Hindlimb muscle (tissue), 1 donor: ENCODE measurements around the gene SP1. TPM values are rescaled to one million over a fixed set of nuclear protein-coding genes. Genes with fewer than 3 reads are reported as not detected.
"Not testable (repeated sequence)": the region's sequence is repeated elsewhere in the genome, so short reads cannot be mapped to it uniquely, and the experiment has no call there.

Experiments
- DNase-seq: peaks from one replicate; pipeline ENCODE4 v3.0.0-alpha.2; 2013
- polyA plus RNA-seq: library from polyadenylated mRNA; unstranded; fragments of 120-200 nt; gene quantifications from one replicate; pipeline ENCODE4 v1.2.1, GENCODE V29; 2013; ENCODE audit not compliant: insufficient read length

Gene SP1
- polyA plus RNA-seq, 1 donor = 39.9 TPM

DNA sequence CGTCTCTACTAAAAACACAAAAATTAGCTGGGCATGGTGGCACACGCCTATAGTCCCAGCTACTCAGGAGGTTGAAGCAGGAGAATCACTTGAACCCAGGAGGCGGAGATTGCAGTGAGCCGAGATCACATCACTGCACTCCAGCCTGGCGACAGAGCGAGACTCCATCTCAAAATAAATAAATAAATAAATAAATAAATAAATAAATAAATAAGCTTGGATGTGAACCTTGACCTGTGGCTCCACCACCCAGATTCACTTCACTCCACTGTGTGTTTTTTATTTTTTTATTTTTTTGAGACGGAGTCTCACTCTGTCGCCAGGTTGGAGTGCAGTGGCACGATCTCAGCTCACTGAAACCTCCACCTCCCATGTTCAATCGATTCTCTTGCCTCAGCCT lies 18.3 kb upstream of the SP1 start:
- not testable (repeated sequence) for DNase-seq

DNA sequence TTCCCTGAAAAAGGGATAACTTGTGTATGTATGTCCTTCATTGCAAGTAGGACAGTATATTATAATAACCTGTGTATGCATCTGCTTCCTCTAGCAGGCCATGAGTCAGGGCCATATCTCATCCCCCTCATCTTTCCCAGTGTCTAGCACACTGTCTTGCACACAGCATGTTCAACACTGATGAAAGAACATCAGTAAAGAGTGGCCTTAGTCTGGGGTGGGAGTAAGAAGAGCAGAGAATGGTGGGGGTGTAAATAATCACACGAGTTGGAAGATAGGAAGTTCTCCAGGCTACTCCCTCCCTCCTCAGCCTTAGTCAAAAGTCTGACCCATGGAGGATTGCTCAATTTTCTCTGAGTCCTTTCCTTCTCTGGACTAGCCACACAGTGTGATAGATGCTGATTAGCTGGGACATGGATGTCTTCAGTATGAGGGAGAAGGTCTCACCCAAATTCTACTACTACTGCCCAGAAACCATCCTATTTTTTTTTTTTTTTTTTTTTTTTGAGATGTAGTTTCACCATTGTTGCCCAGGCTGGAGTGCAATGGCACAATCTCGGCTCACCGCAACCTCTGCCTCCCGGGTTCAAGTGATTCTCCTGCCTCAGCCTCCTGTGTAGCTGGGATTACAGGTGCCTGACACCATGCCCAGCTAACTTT lies 14.6 kb upstream of the SP1 start:
- no peak for DNase-seq

DNA sequence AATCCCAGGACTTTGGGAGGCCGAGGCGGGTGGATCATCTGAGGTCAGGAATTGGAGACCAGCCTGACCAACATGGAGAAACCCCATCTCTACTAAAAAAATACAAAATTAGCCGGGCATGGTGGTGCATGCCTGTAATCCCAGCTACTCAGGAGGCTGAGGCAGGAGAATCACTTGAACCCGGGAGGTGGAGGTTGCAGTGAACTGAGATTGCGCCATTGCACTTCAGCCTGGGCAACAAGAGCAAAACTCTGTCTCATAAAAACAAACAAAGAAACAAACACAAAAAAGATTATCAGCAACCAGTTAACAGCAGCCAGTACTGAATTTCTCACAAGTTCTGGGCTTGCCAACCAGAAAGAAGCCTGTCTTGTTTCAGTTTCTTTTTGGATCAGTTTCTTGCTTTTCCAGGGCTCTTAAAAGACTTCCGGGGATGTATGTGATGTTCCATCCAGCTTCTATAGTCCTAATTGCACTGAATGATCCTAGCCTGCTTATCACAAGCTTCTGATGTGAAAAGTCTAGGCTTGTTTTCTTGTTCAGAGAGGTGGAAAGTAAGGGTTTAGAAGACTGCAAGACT lies 6.3 kb upstream of the SP1 start:
- not testable (repeated sequence) for DNase-seq

DNA sequence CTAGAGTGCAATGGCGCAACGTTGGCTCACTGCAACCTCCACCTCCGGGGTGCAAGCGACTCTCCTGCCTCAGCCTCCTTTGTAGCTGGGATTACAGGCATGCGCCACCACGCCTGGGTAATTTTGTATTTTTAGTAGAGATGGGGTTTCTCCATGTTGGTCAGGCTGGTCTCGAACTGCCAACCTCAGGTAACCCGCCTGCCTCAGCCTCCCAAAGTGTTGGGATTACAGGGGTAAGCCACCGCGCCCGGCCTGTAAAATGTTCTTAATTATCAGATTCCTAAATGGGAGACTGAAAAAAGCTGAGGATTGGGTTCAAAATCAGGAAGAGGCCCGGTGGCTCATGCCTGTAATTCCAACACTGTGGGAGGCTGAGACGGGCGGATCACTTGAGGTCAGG lies 5.7 kb upstream of the SP1 start:
- DNase-seq = not testable (repeated sequence)

DNA sequence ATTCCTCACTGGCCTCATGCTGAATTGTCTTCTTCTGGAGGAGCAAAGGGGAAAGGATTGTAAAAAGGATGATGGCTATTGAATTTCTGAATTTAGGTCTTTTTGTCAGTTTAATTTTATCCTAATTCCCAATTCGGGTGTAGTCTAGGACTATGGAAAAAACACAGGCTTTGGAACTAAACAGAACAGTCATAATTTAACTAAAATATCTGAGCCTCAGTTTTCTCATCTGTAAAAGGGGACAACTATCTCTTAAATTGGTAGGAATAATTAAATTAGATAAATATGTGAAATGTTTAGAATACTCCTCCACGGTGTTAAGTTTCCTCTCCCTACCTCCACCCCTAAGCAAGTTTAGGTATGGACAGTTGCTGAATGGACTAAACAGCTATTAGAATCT lies 3.2 kb upstream of the SP1 start:
- DNase-seq = no peak

DNA sequence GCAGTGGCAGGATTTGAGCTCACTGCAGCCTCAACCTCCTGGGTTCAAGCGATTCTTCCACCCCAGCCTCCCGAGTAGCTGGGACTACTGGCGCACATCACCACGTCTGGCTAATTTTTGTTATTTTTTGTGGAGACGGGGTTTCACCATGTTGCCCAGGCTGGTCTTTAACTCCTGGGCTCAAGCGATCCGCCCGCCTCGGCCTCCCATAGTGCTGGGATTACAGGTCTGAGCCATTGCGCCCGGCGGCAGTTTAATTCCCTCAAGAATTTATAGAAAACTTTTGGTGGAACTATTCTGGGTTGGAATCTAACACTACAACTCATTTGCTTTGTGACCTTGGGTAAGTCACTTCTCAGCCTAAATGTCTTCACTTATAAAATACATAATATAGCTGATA lies 1.8 kb upstream of the SP1 start:
- no peak for DNase-seq

DNA sequence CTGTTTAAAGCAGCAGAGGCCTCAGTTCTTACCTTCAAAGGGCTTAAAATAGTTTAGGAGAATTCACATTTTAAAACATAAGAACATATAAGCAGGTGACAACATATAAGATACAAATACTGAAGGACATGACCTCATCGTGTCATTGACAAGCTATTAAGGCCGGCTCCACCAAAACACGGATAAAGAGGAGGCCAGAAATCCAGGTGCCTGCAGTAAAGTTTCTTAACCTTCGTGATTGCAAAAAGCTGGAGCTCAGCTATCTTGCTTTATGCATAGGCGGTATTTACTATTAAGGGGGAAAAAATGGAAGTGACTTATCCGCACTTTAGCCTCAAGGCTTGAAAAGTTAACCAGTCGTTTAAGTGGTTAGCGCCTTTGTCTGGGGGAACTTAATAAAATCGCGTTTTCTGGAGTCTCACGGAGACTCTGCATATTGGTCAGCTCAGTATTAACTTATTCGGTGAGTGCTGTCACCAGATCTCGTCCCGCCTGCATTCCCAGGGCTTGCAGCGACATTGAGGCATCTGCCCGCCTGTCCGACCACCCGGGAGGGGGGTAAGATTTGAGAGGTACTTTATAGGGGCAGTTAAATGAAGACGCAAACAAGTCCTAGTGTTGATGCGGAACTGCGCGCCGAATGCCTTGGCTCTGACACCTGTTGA lies 1.1 kb upstream of the SP1 start:
- DNase-seq = no peak

DNA sequence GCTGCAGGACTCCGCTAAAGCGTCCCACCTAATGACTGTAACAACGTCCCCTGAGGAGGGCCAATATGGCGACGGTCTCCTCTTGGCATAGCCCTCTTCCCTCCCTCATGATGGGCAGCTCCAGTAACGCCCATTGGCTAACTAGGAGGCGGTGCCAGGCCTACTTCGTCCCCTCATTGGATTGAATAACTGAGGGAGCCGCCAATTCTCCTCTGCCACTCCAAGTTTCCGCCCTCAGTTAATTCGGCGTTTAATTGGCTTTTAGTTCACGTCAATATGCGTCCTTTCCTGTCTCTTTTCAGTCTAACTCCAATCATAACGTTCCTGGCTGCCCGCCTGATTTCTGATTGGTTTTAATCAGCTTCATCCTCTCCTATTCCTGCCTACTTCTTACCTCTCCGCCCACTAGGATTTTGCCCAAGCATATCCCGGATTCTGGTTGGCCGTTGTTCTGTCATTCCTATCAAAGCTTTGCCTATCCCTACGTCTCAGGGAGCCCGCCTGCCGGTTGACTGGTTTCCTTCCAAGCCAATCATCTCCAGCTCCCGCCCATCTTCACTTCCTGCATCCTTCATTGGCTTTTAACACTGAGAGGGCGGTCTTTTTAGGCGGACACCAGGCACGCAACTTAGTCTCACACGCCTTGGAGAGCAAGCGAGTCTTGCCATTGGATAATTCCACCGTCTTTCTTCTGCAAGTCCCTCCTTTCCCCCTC lies 430 bp upstream of the SP1 start:
- DNase-seq = peak; percentile 100

DNA sequence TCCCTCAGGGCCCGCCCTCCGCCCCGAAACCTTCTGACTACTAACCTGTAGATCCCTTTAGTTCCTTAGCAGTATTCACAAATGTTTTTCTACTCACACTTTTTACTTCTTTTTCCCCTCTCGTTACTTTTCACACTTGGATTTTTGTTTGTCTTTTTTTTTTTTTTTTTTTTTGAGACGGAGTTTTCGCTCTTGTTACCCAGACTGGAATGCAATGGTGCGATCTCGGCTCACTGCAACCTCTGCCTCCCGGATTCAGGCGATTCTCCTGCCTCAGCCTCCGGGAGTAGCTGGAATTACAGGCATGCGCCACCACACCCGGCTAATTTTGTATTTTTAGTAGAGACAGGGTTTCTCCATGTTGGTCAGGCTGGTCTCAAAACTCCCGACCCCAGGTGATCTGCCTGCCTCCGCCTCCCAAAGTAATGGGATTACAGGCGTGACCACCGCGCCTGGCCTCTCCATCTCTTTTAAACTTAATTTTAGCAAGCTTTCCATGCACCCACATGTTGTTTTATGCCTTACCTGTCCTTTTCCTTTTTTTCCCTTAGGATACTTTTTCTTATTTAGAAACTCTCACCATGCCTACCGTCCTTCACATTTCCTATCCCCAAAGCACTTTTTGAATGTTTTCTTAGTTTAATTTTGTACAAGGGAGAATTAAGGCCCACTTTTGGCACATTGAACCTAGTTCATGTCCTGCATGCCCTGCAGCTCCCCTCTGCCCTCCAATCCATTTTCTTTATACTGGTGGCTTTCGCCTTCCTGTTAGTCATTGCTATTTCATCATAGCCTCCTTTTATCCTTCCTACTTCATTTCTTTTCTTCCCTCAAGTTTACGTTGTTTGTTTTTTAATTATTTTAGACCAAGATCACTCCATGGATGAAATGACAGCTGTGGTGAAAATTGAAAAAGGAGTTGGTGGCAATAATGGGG lies 1.1 kb downstream of the SP1 start:
- DNase-seq = no peak

DNA sequence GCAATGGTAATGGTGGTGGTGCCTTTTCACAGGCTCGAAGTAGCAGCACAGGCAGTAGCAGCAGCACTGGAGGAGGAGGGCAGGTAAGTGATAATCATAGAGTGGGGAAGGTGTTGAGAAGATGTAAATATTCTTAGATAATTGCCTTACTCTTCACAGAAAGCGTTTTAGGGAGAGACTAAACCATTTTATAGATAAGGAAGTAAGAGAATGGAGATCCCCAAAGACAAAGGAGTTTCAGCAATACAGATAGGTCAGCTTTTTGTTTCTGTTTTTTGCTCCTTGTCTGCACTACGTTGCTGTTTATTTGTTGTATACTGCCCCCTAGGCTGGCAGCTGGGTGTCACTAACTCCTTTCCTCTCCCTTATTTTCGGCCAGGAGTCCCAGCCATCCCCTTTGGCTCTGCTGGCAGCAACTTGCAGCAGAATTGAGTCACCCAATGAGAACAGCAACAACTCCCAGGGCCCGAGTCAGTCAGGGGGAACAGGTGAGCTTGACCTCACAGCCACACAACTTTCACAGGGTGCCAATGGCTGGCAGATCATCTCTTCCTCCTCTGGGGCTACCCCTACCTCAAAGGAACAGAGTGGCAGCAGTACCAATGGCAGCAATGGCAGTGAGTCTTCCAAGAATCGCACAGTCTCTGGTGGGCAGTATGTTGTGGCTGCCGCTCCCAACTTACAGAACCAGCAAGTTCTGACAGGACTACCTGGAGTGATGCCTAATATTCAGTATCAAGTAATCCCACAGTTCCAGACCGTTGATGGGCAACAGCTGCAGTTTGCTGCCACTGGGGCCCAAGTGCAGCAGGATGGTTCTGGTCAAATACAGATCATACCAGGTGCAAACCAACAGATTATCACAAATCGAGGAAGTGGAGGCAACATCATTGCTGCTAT lies 2.0 kb downstream of the SP1 start:
- no peak for DNase-seq

DNA sequence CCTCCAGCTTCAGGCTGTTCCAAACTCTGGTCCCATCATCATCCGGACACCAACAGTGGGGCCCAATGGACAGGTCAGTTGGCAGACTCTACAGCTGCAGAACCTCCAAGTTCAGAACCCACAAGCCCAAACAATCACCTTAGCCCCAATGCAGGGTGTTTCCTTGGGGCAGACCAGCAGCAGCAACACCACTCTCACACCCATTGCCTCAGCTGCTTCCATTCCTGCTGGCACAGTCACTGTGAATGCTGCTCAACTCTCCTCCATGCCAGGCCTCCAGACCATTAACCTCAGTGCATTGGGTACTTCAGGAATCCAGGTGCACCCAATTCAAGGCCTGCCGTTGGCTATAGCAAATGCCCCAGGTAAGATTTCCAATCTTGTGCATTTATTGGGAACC lies 3.3 kb downstream of the SP1 start:
- no peak for DNase-seq

DNA sequence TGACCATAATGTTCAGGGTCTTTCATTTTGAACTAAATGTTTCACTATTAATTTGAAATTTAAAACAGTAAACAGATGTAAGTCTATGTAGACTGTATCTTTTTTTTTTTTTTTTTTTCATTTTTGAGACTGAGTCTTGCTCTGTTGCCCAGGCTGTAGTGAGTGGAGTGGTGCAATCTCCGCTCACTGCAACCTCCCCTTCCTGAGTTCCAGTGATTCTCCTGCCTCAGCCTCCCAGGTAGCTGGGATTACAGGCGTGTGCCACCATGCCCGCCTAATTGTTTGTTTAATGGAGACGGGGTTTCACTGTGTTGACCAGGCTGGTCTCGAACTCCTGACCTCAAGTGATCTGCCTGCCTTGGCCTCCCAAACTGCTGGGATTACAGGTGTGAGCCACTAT lies 6.4 kb downstream of the SP1 start:
- DNase-seq = not testable (repeated sequence)

DNA sequence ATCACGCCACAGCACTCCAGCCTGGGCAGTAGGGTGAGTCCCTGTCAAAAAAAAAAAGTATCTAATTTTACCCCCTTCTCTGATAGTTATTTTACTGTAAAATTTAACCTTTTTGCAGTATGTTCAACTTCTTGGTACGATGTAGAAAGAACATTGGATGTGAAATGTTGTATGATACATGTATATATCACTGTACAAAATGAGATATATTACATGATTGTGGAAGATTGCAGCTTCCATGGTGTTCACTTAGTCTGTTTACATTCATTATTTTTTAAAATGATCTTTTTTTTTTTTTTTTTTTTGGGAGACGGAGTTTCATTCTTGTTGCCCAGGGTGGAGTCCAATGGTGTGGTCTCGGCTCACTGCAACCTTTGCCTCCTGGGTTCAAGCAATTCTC lies 9.0 kb downstream of the SP1 start:
- DNase-seq = no peak

DNA sequence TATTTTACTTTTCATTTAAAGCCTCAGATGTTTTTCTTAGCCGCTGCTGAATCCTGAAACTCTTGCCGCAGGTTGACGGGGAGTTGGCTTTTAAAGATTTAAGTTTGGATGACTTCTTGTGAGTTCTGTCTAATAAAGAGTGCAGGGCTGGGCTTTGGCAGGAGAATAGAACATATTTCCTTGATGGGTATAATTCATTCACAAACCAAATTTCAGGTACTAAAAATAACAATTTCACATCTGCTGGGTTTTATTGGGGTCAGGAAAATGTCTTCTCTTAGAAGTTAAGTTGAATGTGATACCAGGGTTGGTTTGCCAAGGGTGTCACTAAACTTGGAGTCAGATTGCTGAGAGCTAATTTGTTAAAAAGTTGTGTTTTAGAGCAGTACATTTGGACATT lies 9.7 kb downstream of the SP1 start:
- no peak for DNase-seq

DNA sequence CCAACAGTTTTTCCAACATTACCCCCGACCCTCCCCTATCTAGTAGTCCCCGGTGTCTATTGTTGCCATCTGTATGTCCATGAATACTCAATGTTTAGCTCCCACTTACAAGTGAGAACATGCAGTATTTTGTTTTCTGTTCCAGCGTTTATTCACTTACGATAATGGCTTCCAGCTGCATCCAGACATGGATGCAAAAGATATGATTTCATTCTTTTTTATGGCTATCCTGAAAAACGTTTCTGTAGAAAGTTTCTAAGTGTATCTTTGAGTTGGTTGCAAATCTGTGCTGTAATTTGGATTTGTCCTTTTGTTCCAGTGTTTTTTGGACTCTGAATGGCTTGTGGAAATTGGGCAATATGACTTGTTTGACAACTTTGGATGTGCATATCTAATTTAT lies 11.7 kb downstream of the SP1 start:
- no peak for DNase-seq

DNA sequence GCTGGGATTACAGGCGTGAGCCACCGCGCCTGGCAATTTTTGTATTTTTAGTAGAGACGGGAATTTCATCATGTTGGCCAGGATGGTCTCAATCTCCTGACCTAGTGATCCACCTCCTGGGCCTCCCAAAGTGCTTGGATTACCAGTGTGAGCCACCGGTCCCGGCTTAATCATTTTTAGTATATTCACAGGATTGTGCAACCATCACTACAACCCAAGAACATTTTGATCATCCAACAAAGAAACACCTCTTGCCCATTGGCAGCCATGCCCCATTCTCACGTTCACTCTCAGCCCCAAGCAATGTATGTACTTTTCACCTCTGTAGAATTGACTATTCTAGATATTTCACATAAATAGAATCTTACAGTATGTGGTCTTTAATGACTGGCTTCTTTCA lies 19.9 kb downstream of the SP1 start:
- DNase-seq = no peak

DNA sequence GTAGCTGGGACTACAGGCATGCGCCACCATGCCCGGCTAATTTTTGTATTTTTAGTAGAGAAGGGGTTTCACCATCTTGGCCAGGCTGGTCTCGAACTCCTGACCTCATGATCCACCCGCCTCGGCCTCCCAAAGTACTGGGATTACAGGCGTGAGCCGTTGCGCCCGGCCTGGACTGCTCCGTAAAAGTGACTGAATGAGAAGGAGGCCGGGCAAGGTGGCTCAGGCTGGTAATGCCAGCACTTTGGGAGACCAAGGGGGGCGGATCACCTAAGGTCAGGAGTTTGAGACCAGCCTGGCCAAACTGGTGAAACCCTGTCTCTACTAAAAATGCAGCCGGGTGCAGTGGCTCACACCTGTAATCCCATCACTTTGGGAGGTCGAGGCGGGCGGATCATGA lies 22.4 kb downstream of the SP1 start:
- DNase-seq = not testable (repeated sequence)

DNA sequence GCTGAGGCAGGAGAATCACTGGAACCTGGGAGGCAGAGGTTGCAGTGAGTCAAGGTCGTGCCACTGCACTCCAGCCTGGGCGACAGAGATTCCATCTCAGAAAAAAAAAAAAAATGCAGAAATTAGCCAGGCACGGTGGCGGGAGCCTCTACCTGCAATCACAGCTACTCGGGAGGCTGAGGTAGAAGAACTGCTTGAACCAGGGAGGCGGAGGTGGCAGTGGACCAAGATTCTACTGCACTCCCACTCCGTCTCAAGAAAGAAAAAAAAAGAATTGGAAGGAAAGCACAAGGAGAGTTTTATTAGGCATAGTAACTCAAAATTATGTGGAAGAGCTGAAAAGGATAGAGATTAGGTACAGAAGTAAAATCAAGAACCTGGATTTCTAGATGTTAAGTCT lies 22.9 kb downstream of the SP1 start:
- no peak for DNase-seq

DNA sequence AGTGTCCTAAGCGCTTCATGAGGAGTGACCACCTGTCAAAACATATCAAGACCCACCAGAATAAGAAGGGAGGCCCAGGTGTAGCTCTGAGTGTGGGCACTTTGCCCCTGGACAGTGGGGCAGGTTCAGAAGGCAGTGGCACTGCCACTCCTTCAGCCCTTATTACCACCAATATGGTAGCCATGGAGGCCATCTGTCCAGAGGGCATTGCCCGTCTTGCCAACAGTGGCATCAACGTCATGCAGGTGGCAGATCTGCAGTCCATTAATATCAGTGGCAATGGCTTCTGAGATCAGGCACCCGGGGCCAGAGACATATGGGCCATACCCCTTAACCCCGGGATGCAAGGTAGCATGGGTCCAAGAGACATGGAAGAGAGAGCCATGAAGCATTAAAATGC lies 31.0 kb downstream of the SP1 start:
- DNase-seq = no peak

DNA sequence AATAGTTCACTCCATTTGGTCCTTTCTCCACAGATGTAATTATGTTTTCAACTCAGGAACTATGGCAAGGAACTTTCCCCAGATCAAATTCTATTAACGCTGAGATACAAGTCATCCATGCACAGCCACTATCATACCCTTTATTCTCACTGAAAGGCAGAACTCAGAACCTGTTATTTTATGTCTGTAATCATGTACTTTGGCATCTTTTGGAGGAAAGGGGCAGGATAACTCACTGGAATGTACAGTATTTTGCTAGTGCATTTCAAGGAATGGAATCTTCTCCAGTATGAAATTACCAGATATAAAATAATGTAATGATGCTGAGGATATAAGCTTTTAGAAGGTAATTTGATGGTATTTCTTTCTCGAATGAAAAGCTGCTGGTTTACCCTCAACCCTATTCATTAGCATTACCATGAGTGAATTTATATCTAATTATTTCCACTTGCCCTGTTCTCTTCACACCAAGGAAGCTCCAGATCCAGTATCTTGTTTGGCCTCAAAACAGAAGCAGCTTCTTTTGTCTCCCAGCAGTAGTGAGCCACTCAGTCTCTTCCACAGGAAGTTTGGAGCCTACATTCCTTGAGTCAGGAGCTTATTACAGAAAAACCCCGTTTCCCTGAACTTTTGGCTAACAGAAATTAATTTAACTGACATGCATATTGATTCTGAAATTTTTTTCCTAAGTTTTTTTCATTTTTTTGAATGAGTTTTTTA lies 33.7 kb downstream of the SP1 start:
- DNase-seq = no peak
